Bone marrow (tissue), 2 donors: Measurements from ENCODE around the gene GBGT1.

Experiments used
- DNase-seq, 2 donors: peaks; one replicate each; lab custom pipeline; 2025; lab: John Stamatoyannopoulos, UW

Gene GBGT1

GRCh38 chr9:133143639-133144141, 20.0 kb downstream of the GBGT1 start:
- DNase-seq = no peak

- DNase-seq = no peak
Measured at GRCh38 chr9:133142684-133143622, 20.8 kb downstream of the GBGT1 start.

- no peak for DNase-seq
Measured at GRCh38 chr9:133141833-133142595, 21.7 kb downstream of the GBGT1 start.

GRCh38 chr9:133140606-133141005, 23.1 kb downstream of the GBGT1 start:
- DNase-seq = no peak

- DNase-seq = no peak
Measured at GRCh38 chr9:133140174-133140505, 23.6 kb downstream of the GBGT1 start.

- DNase-seq = no peak
Measured at GRCh38 chr9:133139246-133140173, 24.2 kb downstream of the GBGT1 start.

- DNase-seq = no peak
Measured at GRCh38 chr9:133137451-133138231, 26.1 kb downstream of the GBGT1 start.

GRCh38 chr9:133135146-133135745, 28.5 kb downstream of the GBGT1 start:
- DNase-seq = no peak

- no peak for DNase-seq
Measured at GRCh38 chr9:133134388-133135145, 29.1 kb downstream of the GBGT1 start.

GRCh38 chr9:133133681-133134387, 29.9 kb downstream of the GBGT1 start:
- DNase-seq = peak; percentile 56 to 84

- no peak for DNase-seq
Measured at GRCh38 chr9:133132174-133132573, 31.5 kb downstream of the GBGT1 start.

GRCh38 chr9:133131506-133131905, 32.2 kb downstream of the GBGT1 start:
- DNase-seq = no peak

GRCh38 chr9:133130685-133131244, 32.9 kb downstream of the GBGT1 start:
- no peak for DNase-seq

- no peak for DNase-seq
Measured at GRCh38 chr9:133129001-133129795, 34.5 kb downstream of the GBGT1 start.

GRCh38 chr9:133128152-133128551, 35.6 kb downstream of the GBGT1 start:
- DNase-seq = no peak

GRCh38 chr9:133127340-133127981, 36.3 kb downstream of the GBGT1 start:
- DNase-seq = no peak

GRCh38 chr9:133126697-133127339, 36.9 kb downstream of the GBGT1 start:
- no peak for DNase-seq
